Bronchial epithelial cell (primary cell): ENCODE results near the gene PGBD5. TPM values are rescaled to one million over a fixed set of nuclear protein-coding genes. Genes with fewer than 3 reads are reported as not detected.

ENCODE experiments used
- DNase-seq: peaks from one replicate; pipeline ENCODE4 v3.0.0-alpha.2; 2010; ENCODE audit warnings: low read depth
- FAIRE-seq: peaks from 2 replicates; lab custom pipeline; 2011; peaks lifted over from hg19 to GRCh38; lab: Jason Lieb, UNC
- H3K27me3 ChIP-seq: 2 replicates; pipeline ENCODE4 v1.5.1; 2011; ENCODE audit warnings: low read length; ENCODE audit not compliant: control insufficient read depth, insufficient read depth
- H3K36me3 ChIP-seq: 2 replicates; pipeline ENCODE4 v1.5.1; 2011; ENCODE audit warnings: low read length; ENCODE audit not compliant: control insufficient read depth, insufficient read depth
- H3K4me3 ChIP-seq: 2 replicates; pipeline ENCODE4 v1.5.1; 2011; ENCODE audit warnings: mild to moderate bottlenecking, low read depth, low read length, control low read depth
- total RNA-seq: library from RNA; depleted of rRNA; stranded (reverse); fragments of >200 nt; gene quantifications from 2 replicates; pipeline ENCODE4 v1.2.1, GENCODE V29; 2014
- TF ChIP-seq, protein P1 (sequence below): IDR thresholded peaks from 2 replicates; pipeline ENCODE4 v1.5.1; 2011; ENCODE audit warnings: mild to moderate bottlenecking, moderate library complexity, low read length, control low read depth, inconsistent platforms; ENCODE audit not compliant: insufficient read depth, severe bottlenecking

The PGBD5 gene
- total RNA-seq, 1 donor from 2014 or later: under 0.01 TPM

- peak; percentile 23 for FAIRE-seq
These were observed 66.0 kb downstream of the PGBD5 start for GRCh38 chr1:230359992-230360668.

GRCh38 chr1:230356869-230357794 is 69.0 kb downstream of the PGBD5 start:
- Histone ChIP-seq H3K4me3 (no peak overlapping the region), H3K36me3 (no peaks in the 10 kb centered on the region), H3K27me3 (no peaks in the 10 kb centered on the region)
- FAIRE-seq: peak; percentile 40
- TF ChIP-seq, protein P1, sequence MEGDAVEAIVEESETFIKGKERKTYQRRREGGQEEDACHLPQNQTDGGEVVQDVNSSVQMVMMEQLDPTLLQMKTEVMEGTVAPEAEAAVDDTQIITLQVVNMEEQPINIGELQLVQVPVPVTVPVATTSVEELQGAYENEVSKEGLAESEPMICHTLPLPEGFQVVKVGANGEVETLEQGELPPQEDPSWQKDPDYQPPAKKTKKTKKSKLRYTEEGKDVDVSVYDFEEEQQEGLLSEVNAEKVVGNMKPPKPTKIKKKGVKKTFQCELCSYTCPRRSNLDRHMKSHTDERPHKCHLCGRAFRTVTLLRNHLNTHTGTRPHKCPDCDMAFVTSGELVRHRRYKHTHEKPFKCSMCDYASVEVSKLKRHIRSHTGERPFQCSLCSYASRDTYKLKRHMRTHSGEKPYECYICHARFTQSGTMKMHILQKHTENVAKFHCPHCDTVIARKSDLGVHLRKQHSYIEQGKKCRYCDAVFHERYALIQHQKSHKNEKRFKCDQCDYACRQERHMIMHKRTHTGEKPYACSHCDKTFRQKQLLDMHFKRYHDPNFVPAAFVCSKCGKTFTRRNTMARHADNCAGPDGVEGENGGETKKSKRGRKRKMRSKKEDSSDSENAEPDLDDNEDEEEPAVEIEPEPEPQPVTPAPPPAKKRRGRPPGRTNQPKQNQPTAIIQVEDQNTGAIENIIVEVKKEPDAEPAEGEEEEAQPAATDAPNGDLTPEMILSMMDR: no peak
- DNase-seq: no peak

More at GRCh38 chr1:230359992-230360668, 66.0 kb downstream of the PGBD5 start:
- DNase-seq: peak; percentile 65
- TF ChIP-seq, protein P1: no peak
- H3K27me3 ChIP-seq: no peaks in the 10 kb centered on the region
- no peak overlapping the region for H3K4me3 ChIP-seq
- no peaks in the 10 kb centered on the region for H3K36me3 ChIP-seq

GRCh38 chr1:230356190-230356589 is 69.9 kb downstream of the PGBD5 start:
- no peak for DNase-seq
- H3K36me3 ChIP-seq: no peaks in the 10 kb centered on the region
- no peak overlapping the region for H3K4me3 ChIP-seq
- TF ChIP-seq, protein P1: no peak
- no peak for FAIRE-seq
- H3K27me3 ChIP-seq: no peaks in the 10 kb centered on the region

- H3K4me3 ChIP-seq: no peak overlapping the region
- TF ChIP-seq, protein P1: no peak
- FAIRE-seq (no peak), DNase-seq (no peak)
- H3K27me3 ChIP-seq: no peaks in the 10 kb centered on the region
- H3K36me3 ChIP-seq: no peaks in the 10 kb centered on the region
These were observed 70.5 kb downstream of the PGBD5 start for GRCh38 chr1:230355594-230355993.

DNA sequence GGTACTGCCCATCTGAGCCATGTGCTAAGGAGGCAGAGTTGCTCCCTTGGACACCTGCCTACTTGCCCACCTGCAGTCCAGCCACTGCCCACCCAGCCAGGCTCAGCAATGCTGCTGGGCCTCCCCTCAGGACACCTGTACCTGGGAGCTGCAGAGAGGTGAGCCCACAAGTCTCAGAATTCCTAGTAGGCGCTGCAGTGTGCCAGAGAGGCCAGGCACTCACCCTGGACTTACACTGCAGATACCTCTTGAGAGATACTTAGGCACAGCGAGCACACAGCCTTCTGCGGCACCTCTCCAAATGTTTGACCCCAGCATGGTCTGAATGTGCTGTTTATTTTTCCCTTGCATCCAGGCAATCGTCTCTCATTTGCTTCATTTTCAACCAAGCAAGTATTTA is 71.0 kb downstream of the PGBD5 start:
- DNase-seq: no peak
- Histone ChIP-seq H3K4me3 (no peak overlapping the region), H3K27me3 (no peaks in the 10 kb centered on the region), H3K36me3 (no peaks in the 10 kb centered on the region)
- FAIRE-seq: no peak
- TF ChIP-seq, protein P1: no peak
